Measurements from ENCODE around the gene TUBB2B. TPM values are rescaled to one million over a fixed set of nuclear protein-coding genes. Genes with fewer than 3 reads are reported as not detected.

Gene TUBB2B
- polyA plus RNA-seq, 1 donor from 2014 or later, result 3,172 TPM

GRCh38 chr6:3271756-3272155 is 44.3 kb upstream of the TUBB2B start:
- H4K20me1 ChIP-seq (ENCODE audit: insufficient read depth), result no peaks in the 10 kb centered on the region
- no peaks in the 10 kb centered on the region for H3K9me2 ChIP-seq (ENCODE audit: insufficient read depth, low read length)
- H3K9me3 ChIP-seq (ENCODE audit: low read length), result no peaks in the 10 kb centered on the region
- H3K4me2 ChIP-seq (ENCODE audit: low read length), result no peak overlapping the region
- TF ChIP-seq MXI1 (conservative IDR thresholded peaks at IDR 0.05; ENCODE audit: poor library complexity, severe bottlenecking) (no peak), TAF1 (IDR thresholded peaks at IDR 0.05; ENCODE audit: low read depth) (no peak), REST (IDR thresholded peaks at IDR 0.05; ENCODE audit: borderline replicate concordance) (no peak), RAD21 (conservative IDR thresholded peaks at IDR 0.05) (no peak), POLR2AphosphoS5 (IDR thresholded peaks at IDR 0.05) (no peak), CTCF (IDR thresholded peaks at IDR 0.05; ENCODE audit: poor library complexity, severe bottlenecking) (no peak), EP300 (conservative IDR thresholded peaks at IDR 0.05; ENCODE audit: poor library complexity, severe bottlenecking) (no peak), EZH2 (IDR thresholded peaks at IDR 0.05; ENCODE audit: borderline replicate concordance, insufficient read depth, low read length, poor library complexity, severe bottlenecking) (no peak), SMC3 (conservative IDR thresholded peaks at IDR 0.05; ENCODE audit: poor library complexity) (no peak)
- H3K36me3 ChIP-seq (ENCODE audit: insufficient read depth, low read length), result peaks cover 7% of the 10 kb centered on the region
- no peaks in the 10 kb centered on the region for H3K27me3 ChIP-seq (ENCODE audit: insufficient read depth, low read depth, low read length)
- H3K9ac ChIP-seq (ENCODE audit: low read length), result no peak overlapping the region
- H3K27ac ChIP-seq (ENCODE audit: low read length), result no peak overlapping the region
- H3F3A ChIP-seq (ENCODE audit: insufficient read depth, low read length, poor library complexity, severe bottlenecking), result no peaks in the 10 kb centered on the region
- no peak overlapping the region for H3K4me3 ChIP-seq (ENCODE audit: low read length)
- no peak overlapping the region for H2AFZ ChIP-seq (ENCODE audit: low read depth, low read length)
- no peaks in the 10 kb centered on the region for H3K79me2 ChIP-seq (replicated peaks; ENCODE audit: insufficient read depth, low read length)

- TF ChIP-seq MXI1 (conservative IDR thresholded peaks at IDR 0.05; ENCODE audit: poor library complexity, severe bottlenecking) (no peak), CTCF (IDR thresholded peaks at IDR 0.05; ENCODE audit: poor library complexity, severe bottlenecking) (no peak), RAD21 (conservative IDR thresholded peaks at IDR 0.05) (no peak), REST (IDR thresholded peaks at IDR 0.05; ENCODE audit: borderline replicate concordance) (no peak), POLR2AphosphoS5 (IDR thresholded peaks at IDR 0.05) (no peak), TAF1 (IDR thresholded peaks at IDR 0.05; ENCODE audit: low read depth) (no peak), SMC3 (conservative IDR thresholded peaks at IDR 0.05; ENCODE audit: poor library complexity) (no peak), EP300 (conservative IDR thresholded peaks at IDR 0.05; ENCODE audit: poor library complexity, severe bottlenecking) (no peak), EZH2 (IDR thresholded peaks at IDR 0.05; ENCODE audit: borderline replicate concordance, insufficient read depth, low read length, poor library complexity, severe bottlenecking) (no peak)
- no peak overlapping the region for H2AFZ ChIP-seq (ENCODE audit: low read depth, low read length)
- H4K20me1 ChIP-seq (ENCODE audit: insufficient read depth), result no peaks in the 10 kb centered on the region
- H3K27me3 ChIP-seq (ENCODE audit: insufficient read depth, low read depth, low read length), result no peaks in the 10 kb centered on the region
- H3K79me2 ChIP-seq (replicated peaks; ENCODE audit: insufficient read depth, low read length), result no peaks in the 10 kb centered on the region
- H3K4me2 ChIP-seq (ENCODE audit: low read length), result no peak overlapping the region
- peaks cover 7% of the 10 kb centered on the region for H3K36me3 ChIP-seq (ENCODE audit: insufficient read depth, low read length)
- H3K9me2 ChIP-seq (ENCODE audit: insufficient read depth, low read length), result no peaks in the 10 kb centered on the region
- no peak overlapping the region for H3K4me3 ChIP-seq (ENCODE audit: low read length)
- H3K9me3 ChIP-seq (ENCODE audit: low read length), result no peaks in the 10 kb centered on the region
- no peak overlapping the region for H3K27ac ChIP-seq (ENCODE audit: low read length)
- no peak overlapping the region for H3K9ac ChIP-seq (ENCODE audit: low read length)
- H3F3A ChIP-seq (ENCODE audit: insufficient read depth, low read length, poor library complexity, severe bottlenecking), result no peaks in the 10 kb centered on the region
These were observed 42.8 kb upstream of the TUBB2B start for GRCh38 chr6:3270258-3270657.
